Measurements from ENCODE around the gene RBFOX2.
"Not testable (repeated sequence)": the region's sequence is repeated elsewhere in the genome, so short reads cannot be mapped to it uniquely, and the experiment has no call there.

The RBFOX2 gene

DNA sequence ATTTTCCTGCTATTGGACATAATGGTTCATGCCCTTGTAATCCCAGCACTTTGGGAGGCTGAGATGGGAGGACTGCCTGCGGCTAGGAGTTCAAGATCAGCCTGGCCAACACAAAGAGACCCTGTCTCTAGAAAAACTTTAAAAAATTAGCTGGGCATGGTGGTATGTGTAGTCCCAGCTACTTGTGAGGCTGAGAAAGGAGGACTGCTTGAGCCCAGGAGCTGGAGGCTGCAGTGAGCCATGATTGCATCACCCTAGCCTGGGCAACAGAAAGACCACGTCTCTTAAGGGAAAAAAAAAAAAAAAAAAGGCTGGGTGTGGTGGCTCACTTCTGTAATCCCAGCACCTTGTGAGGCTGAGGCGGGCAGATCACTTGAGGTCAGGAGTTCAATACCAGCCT is 217.0 kb downstream of the RBFOX2 start:
- Mint-ChIP-seq H3K36me3 (peaks cover 12% of the 10 kb centered on the region), H3K27me3 (no peaks in the 10 kb centered on the region), H3K4me3 (no peak overlapping the region), H3K4me1 (no peaks in the 10 kb centered on the region), H3K9me3 (peaks cover 12% of the 10 kb centered on the region), H3K27ac (no peak overlapping the region)

DNA sequence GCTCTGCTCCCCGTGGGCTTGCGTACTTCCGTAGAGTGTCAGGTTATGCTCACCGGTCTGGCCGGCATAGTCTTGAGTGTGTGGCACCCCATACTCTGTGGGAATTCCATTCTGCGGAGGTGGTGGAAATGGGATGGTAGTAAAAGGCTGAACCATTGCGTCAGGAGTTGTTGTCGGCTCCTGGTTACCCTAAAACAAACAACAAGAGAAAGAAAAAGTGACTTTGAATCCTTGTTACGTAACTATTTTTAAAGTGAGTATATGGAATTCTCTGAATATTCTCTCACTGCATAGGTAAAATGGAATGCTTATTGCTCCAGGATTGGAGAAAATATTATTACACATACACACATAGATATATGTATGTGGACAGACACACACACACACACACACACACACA is 218.8 kb downstream of the RBFOX2 start:
- H3K4me1 Mint-ChIP-seq: no peaks in the 10 kb centered on the region
- H3K9me3 Mint-ChIP-seq: peaks cover 12% of the 10 kb centered on the region
- H3K27ac Mint-ChIP-seq: no peak overlapping the region
- H3K27me3 Mint-ChIP-seq: no peaks in the 10 kb centered on the region
- no peak overlapping the region for H3K4me3 Mint-ChIP-seq
- peaks cover 12% of the 10 kb centered on the region for H3K36me3 Mint-ChIP-seq

DNA sequence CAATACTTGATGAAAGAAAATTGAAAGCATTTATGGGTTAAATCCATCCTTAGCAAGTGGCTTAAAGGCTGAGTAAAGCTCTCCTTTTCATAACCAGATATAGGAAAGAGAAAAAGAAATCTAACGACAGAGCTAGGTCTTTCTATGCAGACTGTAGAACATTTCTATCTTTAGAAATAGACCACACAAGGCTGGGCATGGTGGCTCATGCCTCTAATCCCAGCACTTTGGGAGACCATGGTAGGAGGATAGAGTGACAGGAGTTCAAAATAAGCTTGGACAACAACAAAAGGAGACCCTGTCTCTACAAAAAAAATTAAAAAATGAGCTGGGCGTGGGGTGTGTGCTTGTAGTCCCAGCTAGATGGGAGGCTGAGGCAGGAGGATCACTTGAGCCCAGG is 220.2 kb downstream of the RBFOX2 start:
- no peaks in the 10 kb centered on the region for H3K27me3 Mint-ChIP-seq
- H3K9me3 Mint-ChIP-seq: peaks cover 12% of the 10 kb centered on the region
- H3K4me3 Mint-ChIP-seq: no peak overlapping the region
- H3K4me1 Mint-ChIP-seq: no peaks in the 10 kb centered on the region
- no peak overlapping the region for H3K27ac Mint-ChIP-seq
- H3K36me3 Mint-ChIP-seq: peaks cover 18% of the 10 kb centered on the region

DNA sequence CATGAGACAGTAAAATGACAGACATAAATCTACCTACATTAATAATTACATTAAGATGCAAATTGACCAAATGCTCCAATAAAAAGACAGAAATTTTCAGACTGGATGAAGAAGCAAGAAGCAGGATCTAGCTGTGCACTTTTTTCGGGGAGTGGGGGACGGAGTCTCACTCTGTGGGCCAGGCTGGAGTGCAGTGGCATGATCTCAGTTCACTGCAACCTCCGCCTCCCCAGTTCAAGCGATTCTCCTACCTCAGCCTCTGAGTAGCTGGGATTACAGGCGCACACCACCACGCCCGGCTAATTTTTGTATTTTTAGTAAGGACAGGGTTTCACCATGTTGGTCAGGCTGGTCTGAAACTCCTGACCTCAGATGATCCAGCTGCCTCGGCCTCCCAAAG is 222.0 kb downstream of the RBFOX2 start:
- H3K36me3 Mint-ChIP-seq: peaks cover 16% of the 10 kb centered on the region
- not testable (repeated sequence) for H3K27me3 Mint-ChIP-seq, H3K4me1 Mint-ChIP-seq, H3K9me3 Mint-ChIP-seq, H3K4me3 Mint-ChIP-seq, H3K27ac Mint-ChIP-seq

DNA sequence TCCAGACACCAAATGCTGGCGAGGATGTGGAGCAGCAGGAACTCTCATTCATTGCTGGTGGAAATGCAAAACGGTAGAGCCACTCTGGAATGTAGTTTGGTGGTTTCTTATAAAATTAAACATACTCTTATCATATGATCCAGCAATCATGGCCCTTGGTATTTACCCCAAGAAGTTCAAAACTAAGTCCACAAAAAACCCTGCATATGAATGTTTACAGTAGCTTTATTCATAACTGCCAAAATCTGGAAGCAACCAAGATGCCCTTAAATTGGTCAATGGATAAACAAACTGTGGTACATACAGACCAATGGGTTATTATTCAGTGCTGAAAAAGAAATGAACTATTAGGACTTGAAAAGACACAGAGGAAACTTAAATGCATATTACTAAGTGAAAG is 223.2 kb downstream of the RBFOX2 start:
- no peak overlapping the region for H3K27ac Mint-ChIP-seq
- H3K27me3 Mint-ChIP-seq: no peaks in the 10 kb centered on the region
- peaks cover 16% of the 10 kb centered on the region for H3K36me3 Mint-ChIP-seq
- no peak overlapping the region for H3K4me3 Mint-ChIP-seq
- H3K9me3 Mint-ChIP-seq: peaks cover 6% of the 10 kb centered on the region
- H3K4me1 Mint-ChIP-seq: no peaks in the 10 kb centered on the region

DNA sequence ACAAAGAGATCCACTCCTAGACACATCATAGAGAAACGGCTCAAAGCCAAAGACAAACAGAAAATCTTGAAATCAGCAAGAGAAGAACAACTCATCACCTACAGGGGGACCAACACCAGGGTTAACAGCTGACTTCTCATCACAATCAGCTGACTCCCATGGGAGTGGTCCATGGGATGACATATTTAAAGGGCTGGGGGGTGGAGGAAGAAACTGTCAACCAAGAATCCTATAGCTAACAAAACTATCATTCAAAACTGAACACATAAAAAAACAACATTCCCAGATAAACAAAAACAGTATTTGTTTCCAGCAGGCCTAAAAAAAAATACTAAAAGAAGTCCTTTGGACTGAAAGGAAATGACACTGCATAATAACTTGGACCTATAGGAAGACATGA is 224.2 kb downstream of the RBFOX2 start:
- Mint-ChIP-seq H3K27ac (no peak overlapping the region), H3K36me3 (peaks cover 16% of the 10 kb centered on the region), H3K9me3 (peaks cover 6% of the 10 kb centered on the region), H3K27me3 (no peaks in the 10 kb centered on the region), H3K4me3 (no peak overlapping the region), H3K4me1 (no peaks in the 10 kb centered on the region)

DNA sequence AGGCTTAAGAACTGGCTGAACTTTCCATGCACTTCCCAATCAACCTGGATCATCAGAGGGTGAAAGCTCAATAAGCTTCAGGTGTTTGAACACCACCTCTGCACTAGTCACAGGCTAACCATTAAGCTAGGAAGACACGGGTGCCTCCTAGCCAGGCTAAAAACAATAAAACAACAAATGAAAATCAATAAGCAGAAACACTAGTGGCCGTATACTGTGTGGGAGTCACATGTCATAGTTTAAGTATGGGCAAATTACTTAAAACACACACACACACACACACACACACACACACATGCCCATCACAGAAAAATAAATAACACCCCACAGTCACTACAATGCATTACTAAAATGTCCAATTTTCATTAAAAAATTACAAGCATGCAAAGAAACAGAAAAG is 225.7 kb downstream of the RBFOX2 start:
- no peak overlapping the region for H3K27ac Mint-ChIP-seq
- peaks cover 8% of the 10 kb centered on the region for H3K36me3 Mint-ChIP-seq
- no peaks in the 10 kb centered on the region for H3K4me1 Mint-ChIP-seq
- H3K9me3 Mint-ChIP-seq: no peaks in the 10 kb centered on the region
- no peaks in the 10 kb centered on the region for H3K27me3 Mint-ChIP-seq
- no peak overlapping the region for H3K4me3 Mint-ChIP-seq

DNA sequence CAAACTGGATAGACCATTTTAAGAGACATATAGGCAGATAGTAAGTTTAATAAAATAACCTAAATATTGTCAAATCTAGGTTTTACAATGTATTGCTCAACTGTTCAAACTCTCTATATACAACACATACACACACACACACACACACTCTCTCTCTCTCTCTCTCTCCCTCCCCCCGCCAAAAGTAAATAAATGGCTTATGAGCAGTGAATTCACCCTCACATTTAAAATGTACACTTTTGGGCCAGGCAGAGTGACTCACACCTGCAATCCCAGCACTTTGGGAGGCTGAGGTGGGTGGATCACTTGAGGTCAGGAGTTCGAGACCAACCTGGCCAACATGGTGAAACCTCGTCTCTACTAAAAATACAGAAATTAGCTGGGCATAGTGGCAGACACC is 227.3 kb downstream of the RBFOX2 start:
- not testable (repeated sequence) for H3K27me3 Mint-ChIP-seq, H3K36me3 Mint-ChIP-seq, H3K4me3 Mint-ChIP-seq, H3K4me1 Mint-ChIP-seq, H3K9me3 Mint-ChIP-seq, H3K27ac Mint-ChIP-seq

DNA sequence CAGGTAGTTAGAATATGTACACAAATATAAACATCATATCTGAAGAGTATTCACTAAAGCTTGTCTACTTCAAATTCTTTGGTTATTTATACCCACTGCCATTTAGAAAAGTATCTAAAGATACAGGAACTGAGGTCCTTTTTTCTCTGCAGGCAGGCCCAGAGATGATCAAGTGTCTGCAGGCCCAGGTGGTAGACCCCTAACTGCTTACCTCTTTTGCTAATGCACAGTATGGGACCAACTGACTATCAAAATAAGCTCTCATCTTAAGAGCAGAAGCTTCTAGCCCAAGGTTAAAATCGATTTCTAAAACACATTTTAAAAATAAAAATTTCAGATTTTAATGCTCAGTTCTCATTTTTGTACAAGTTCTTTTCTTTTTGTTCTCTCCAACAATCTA is 229.5 kb downstream of the RBFOX2 start:
- no peak overlapping the region for H3K4me3 Mint-ChIP-seq
- no peaks in the 10 kb centered on the region for H3K27me3 Mint-ChIP-seq
- H3K36me3 Mint-ChIP-seq: peaks cover 2% of the 10 kb centered on the region
- no peak overlapping the region for H3K27ac Mint-ChIP-seq
- no peaks in the 10 kb centered on the region for H3K9me3 Mint-ChIP-seq
- no peaks in the 10 kb centered on the region for H3K4me1 Mint-ChIP-seq

DNA sequence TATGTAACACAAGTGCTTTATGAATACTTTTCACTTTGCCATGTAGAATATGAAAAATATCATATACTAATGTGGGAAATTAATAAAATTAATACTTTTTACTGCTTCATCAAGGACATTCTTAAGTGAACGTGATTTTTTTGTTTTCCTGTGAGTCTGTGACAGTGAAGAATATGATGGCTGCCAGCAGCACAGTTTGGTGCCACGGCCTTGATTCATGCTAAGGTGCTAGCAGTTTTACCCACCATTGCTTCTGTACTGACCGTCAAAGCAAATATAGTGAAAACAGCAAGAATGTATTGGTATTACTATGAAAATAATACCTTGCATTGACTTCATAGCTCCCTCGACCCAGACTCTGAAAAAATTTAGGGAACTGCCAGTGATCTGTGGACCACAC is 231.2 kb downstream of the RBFOX2 start:
- no peak overlapping the region for H3K27ac Mint-ChIP-seq
- H3K4me3 Mint-ChIP-seq: no peak overlapping the region
- no peaks in the 10 kb centered on the region for H3K36me3 Mint-ChIP-seq
- H3K9me3 Mint-ChIP-seq: no peaks in the 10 kb centered on the region
- no peaks in the 10 kb centered on the region for H3K27me3 Mint-ChIP-seq
- H3K4me1 Mint-ChIP-seq: no peaks in the 10 kb centered on the region

DNA sequence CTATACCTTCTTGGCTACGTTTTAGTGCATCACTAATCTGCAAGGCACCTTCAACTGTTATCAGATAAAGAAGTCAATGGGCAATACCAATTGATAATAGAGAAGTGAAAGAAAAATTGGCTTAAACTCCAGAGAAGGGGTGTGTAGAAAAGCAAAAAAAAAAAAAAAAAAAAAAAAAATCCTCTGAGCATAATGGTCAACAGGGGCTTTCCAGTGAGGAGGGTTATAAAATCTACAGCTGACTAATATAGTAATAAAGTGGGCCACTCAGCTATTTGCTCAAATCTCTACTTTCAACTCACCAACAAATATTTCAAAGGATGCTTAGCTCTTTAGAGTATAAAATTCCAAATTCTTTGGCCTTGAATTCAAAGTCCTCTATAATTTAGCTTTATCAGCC is 233.1 kb downstream of the RBFOX2 start:
- H3K27me3 Mint-ChIP-seq: no peaks in the 10 kb centered on the region
- H3K36me3 Mint-ChIP-seq: no peaks in the 10 kb centered on the region
- H3K4me3 Mint-ChIP-seq: no peak overlapping the region
- H3K4me1 Mint-ChIP-seq: no peaks in the 10 kb centered on the region
- H3K27ac Mint-ChIP-seq: no peak overlapping the region
- no peaks in the 10 kb centered on the region for H3K9me3 Mint-ChIP-seq

DNA sequence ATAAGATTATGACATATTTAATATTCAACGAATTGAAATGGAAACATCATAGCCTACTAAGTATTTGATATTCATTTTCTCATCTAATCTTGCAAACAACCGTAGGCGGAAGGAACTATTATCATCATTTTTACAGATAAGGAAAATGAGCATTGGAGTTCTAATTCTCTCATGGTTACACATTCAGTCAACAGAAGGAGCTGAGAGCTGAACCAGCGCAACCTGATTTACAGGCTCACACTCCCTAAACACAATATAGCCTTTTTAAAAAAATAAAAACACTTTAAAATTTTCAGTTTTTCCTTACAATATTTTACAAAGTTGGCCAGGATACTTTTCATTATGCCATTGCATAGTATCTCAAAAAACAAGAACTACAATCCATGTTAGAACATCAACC is 236.1 kb downstream of the RBFOX2 start:
- no peak overlapping the region for H3K27ac Mint-ChIP-seq
- no peak overlapping the region for H3K4me3 Mint-ChIP-seq
- no peaks in the 10 kb centered on the region for H3K27me3 Mint-ChIP-seq
- H3K4me1 Mint-ChIP-seq: no peaks in the 10 kb centered on the region
- no peaks in the 10 kb centered on the region for H3K9me3 Mint-ChIP-seq
- no peaks in the 10 kb centered on the region for H3K36me3 Mint-ChIP-seq

DNA sequence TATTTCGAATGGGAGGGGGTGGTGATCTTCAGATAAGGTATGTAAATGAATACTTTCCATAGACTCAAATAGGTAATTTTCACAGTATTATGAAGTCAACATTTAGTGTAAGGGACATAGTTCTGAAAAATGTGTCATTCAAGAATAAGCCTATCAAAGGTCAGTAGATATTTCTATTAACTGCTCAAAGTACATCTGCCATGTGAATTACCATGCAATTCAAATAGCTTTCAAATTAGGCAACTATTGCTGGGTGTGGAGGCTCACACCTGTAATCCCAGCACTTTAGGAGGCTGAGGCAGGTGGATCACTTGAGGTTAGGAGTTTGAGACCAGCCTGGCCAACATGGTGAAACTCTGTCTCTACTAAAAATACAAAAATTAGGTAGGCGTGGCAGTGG is 236.8 kb downstream of the RBFOX2 start:
- not testable (repeated sequence) for H3K27me3 Mint-ChIP-seq, H3K4me1 Mint-ChIP-seq, H3K9me3 Mint-ChIP-seq, H3K27ac Mint-ChIP-seq, H3K36me3 Mint-ChIP-seq, H3K4me3 Mint-ChIP-seq

DNA sequence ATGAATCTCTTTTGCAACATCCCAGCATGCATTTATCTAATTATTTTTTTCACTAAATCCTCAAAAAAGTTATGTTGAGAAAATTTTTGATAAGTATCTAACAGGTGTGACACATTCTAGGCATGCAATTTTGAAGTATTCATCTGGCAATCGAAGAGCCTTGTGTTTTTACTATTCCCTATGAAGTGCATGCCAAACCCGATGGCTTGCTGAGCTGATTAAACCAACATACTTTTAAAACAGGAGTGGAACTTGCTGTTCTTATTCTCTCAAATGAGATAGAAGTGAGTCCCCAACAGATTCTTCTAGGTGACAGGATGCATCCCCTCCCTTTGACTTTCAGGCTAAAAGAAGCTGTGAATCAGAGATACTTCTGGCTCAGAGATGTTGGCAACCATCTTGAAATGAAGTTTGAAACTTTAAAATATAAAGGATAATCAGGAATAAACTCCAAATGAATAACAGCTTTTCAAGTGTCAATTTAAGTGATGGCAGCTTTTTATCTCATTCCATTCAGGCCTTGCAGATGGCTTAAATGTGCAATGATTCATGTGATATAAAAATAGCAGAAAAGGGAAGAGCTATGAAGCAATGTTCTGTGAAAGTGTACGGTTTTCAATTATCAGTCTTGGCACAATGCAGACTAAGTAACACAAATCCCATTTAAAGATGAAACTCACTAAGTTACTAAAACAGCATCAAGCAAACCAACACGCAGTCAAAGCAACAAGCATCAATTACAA is 243.3 kb downstream of the RBFOX2 start:
- H3K27me3 Mint-ChIP-seq: no peaks in the 10 kb centered on the region
- H3K27ac Mint-ChIP-seq: no peak overlapping the region
- no peaks in the 10 kb centered on the region for H3K36me3 Mint-ChIP-seq
- no peak overlapping the region for H3K4me3 Mint-ChIP-seq
- no peaks in the 10 kb centered on the region for H3K9me3 Mint-ChIP-seq
- no peaks in the 10 kb centered on the region for H3K4me1 Mint-ChIP-seq

DNA sequence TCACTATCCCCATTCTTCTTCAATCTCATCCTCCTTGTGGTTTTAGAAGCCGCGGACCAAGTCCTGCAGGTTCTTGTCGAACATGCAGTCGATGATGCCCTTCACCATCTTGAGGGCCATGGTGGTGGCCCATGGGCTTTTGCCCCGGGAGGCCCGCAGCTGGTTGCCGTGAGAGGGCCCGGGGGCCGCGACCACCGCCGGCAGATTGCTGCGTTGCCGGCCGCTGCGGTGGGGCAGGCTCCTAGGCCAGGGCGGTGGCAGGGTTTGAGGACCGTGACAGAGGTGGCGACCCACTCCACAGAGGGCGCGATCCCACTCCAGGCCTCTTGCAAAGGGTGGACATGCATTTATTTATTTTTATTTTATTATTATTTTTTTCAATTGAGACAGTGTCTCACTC is 244.0 kb downstream of the RBFOX2 start:
- no peaks in the 10 kb centered on the region for H3K36me3 Mint-ChIP-seq
- H3K27ac Mint-ChIP-seq: no peak overlapping the region
- no peak overlapping the region for H3K4me3 Mint-ChIP-seq
- no peaks in the 10 kb centered on the region for H3K4me1 Mint-ChIP-seq
- H3K9me3 Mint-ChIP-seq: no peaks in the 10 kb centered on the region
- no peaks in the 10 kb centered on the region for H3K27me3 Mint-ChIP-seq

DNA sequence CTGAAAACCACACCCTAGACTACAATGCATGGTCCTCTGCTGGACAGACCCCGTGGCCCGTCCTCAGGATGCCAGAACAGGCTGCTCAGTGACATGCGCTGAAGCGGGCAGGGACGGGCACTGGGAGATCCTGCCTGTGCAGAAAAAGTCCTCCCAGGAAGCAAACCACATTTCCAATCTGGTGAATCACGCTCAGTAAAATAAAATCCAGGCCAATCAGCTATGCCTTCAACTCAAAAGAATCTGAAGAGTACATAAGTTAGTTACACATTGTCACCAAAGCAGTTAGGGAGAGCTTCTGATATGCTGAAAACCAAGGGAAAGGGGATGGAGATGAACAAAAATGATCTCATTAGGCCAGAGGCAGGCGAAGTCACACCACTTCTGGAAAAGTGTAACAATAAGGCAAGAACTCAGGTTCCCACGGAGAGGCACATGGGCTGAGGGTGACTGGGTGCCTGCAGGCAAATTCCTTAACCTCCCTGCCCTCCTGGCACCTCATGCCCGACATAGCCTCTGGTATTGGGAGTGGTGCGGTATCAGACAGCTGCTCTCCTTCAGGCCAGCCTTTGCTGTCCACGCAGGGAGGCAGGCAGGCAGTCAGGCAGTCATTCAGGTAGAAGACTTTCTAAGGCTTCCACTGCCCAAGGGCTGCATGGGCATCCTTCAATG is 244.5 kb downstream of the RBFOX2 start:
- Mint-ChIP-seq H3K4me1 (no peaks in the 10 kb centered on the region), H3K4me3 (no peak overlapping the region), H3K36me3 (no peaks in the 10 kb centered on the region), H3K27me3 (no peaks in the 10 kb centered on the region), H3K9me3 (no peaks in the 10 kb centered on the region), H3K27ac (no peak overlapping the region)

DNA sequence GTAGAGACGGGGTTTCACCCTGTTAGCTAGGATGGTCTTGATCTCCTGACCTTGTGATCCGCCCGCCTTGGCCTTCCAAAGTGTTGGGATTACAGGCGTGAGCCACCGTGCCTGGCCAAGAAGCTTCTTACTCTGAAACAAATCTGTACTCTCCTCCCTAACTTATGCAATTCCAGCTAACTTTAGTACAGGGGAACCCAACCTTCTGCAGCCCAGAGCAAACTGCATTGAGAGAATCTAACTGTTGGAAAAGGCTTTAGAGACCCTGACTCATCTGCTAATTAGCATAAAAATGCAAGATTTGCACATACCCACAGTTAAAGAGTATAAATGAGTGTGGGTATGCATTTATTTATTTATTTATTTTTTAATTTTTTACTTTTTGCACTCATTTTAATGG is 246.1 kb downstream of the RBFOX2 start:
- no peaks in the 10 kb centered on the region for H3K4me1 Mint-ChIP-seq
- H3K4me3 Mint-ChIP-seq: no peak overlapping the region
- H3K9me3 Mint-ChIP-seq: no peaks in the 10 kb centered on the region
- H3K36me3 Mint-ChIP-seq: no peaks in the 10 kb centered on the region
- no peak overlapping the region for H3K27ac Mint-ChIP-seq
- no peaks in the 10 kb centered on the region for H3K27me3 Mint-ChIP-seq
